Lung (tissue), 12 donors: ENCODE results near the gene DCLK1. TPM values are rescaled to one million over a fixed set of nuclear protein-coding genes. Genes with fewer than 3 reads are reported as not detected.

Source experiments
- ATAC-seq: fragments of 200-7000 bp; cut with Tn5 transposase; one replicate; pipeline ENCODE4 v1.9.1; 2020; ENCODE audit warnings: moderate number of reproducible peaks; ENCODE audit not compliant: insufficient read depth, low FRiP score
- DNase-seq, 3 donors: peaks; one replicate each; pipeline ENCODE4 v3.0.0-alpha.2; 2013 to 2017
- H3K27ac ChIP-seq, 2 donors: one replicate each; pipeline ENCODE4 v1.5.1; 2013; ENCODE audit warnings: mild to moderate bottlenecking in 2 of 2, moderate library complexity in 2 of 2, control low read depth in 1 of 2, inconsistent platforms in 1 of 2, low read depth in 1 of 2, low read length in 1 of 2
- H3K27me3 ChIP-seq, 3 donors: one replicate each; pipeline ENCODE4 v1.5.1; 2013; ENCODE audit warnings: low read length in 2 of 3; ENCODE audit not compliant: control insufficient read depth in 3 of 3, insufficient read depth in 3 of 3
- H3K36me3 ChIP-seq, 4 donors: one replicate each; pipeline ENCODE4 v1.5.1; 2013; ENCODE audit warnings: low read length in 4 of 4, mild to moderate bottlenecking in 1 of 4, moderate library complexity in 1 of 4; ENCODE audit not compliant: control insufficient read depth in 4 of 4, insufficient read depth in 4 of 4
- H3K4me1 ChIP-seq, 5 donors: one replicate each; pipeline ENCODE4 v1.5.1; 2013; ENCODE audit warnings: low read length in 5 of 5, mild to moderate bottlenecking in 2 of 5, moderate library complexity in 1 of 5; ENCODE audit not compliant: control insufficient read depth in 5 of 5, insufficient read depth in 5 of 5
- H3K4me3 ChIP-seq: one replicate; pipeline ENCODE4 v1.5.1; 2013; ENCODE audit warnings: mild to moderate bottlenecking, control low read depth, moderate library complexity
- H3K9ac ChIP-seq, 2 donors: one replicate each; pipeline ENCODE4 v1.5.1; 2013; ENCODE audit warnings: low read length in 2 of 2, control low read depth in 1 of 2; ENCODE audit not compliant: insufficient read depth in 1 of 2
- H3K9me3 ChIP-seq, 4 donors: one replicate each; pipeline ENCODE4 v1.5.1; 2013; ENCODE audit warnings: low read length in 3 of 4, mild to moderate bottlenecking in 1 of 4, moderate library complexity in 1 of 4; ENCODE audit not compliant: control insufficient read depth in 4 of 4, insufficient read depth in 3 of 4
- WGBS, 2 donors: extraction: QIAGEN DNeasy Blood & Tissue Kit; methylation state at CpG; one replicate each; pipeline ENCODE4 v1.1.7; 2013; 5-methylcytosine and 5-hydroxymethylcytosine counted together
- polyA plus RNA-seq, 2 donors: library from polyadenylated mRNA; stranded (reverse); fragments of 200-250 nt; gene quantifications; one replicate each; pipeline ENCODE4 v1.2.1, GENCODE V29; 2013
- total RNA-seq, 2 donors: library from RNA; depleted of rRNA in 1 of 2; stranded (reverse); fragments of >200 nt in 1 of 2; gene quantifications; one replicate each; pipeline ENCODE4 v1.2.1, GENCODE V29; 2014 to 2021
- TF ChIP-seq, protein P1 (sequence below): IDR thresholded peaks from 2 replicates; pipeline ENCODE4 v1.5.1; 2012; ENCODE audit warnings: mild to moderate bottlenecking; ENCODE audit errors: control extremely low read depth, extremely low read depth
- donor health status: control.
- donor health status: control.
- donor health status: Bipolar disorder and iron deficiency.
- donor health status: healthy.
- donor health status: DM: yes; HTN: yes; CAD: no.

Gene DCLK1
- total and polyA plus RNA-seq, 4 donors, result 1.2 to 23.5 (median 7.0) TPM

GRCh38 chr13:35898041-35898440 lies 233.1 kb downstream of the DCLK1 start:
- Histone ChIP-seq H3K27me3 (no peaks in the 10 kb centered on the region), H3K4me1 (peaks cover 0 to 1% (median 0%) of the 10 kb centered on the region in 5 donors), H3K27ac (no peak overlapping the region), H3K36me3 (no peaks in the 10 kb centered on the region), H3K9me3 (no peaks in the 10 kb centered on the region), H3K9ac (no peak overlapping the region), H3K4me3 (no peak overlapping the region)
- ATAC-seq, result no peak
- no peak for DNase-seq
- 73 to 86% methylated on average over 1 of the region's 1 CpG for WGBS, 2 donors
- TF ChIP-seq, protein P1, sequence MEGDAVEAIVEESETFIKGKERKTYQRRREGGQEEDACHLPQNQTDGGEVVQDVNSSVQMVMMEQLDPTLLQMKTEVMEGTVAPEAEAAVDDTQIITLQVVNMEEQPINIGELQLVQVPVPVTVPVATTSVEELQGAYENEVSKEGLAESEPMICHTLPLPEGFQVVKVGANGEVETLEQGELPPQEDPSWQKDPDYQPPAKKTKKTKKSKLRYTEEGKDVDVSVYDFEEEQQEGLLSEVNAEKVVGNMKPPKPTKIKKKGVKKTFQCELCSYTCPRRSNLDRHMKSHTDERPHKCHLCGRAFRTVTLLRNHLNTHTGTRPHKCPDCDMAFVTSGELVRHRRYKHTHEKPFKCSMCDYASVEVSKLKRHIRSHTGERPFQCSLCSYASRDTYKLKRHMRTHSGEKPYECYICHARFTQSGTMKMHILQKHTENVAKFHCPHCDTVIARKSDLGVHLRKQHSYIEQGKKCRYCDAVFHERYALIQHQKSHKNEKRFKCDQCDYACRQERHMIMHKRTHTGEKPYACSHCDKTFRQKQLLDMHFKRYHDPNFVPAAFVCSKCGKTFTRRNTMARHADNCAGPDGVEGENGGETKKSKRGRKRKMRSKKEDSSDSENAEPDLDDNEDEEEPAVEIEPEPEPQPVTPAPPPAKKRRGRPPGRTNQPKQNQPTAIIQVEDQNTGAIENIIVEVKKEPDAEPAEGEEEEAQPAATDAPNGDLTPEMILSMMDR, result no peak

GRCh38 chr13:35894636-35895035 lies 236.5 kb downstream of the DCLK1 start:
- peaks cover 0 to 7% (median 0%) of the 10 kb centered on the region in 5 donors for H3K4me1 ChIP-seq
- no peak overlapping the region for H3K4me3 ChIP-seq
- H3K9me3 ChIP-seq, result no peaks in the 10 kb centered on the region
- H3K9ac ChIP-seq, result no peak overlapping the region
- TF ChIP-seq, protein P1, result no peak
- H3K36me3 ChIP-seq, result no peaks in the 10 kb centered on the region
- no peak overlapping the region for H3K27ac ChIP-seq
- ATAC-seq (no peak), DNase-seq (no peak)
- no peaks in the 10 kb centered on the region for H3K27me3 ChIP-seq
- WGBS, 2 donors, result 83 to 96% methylated on average over 2 to 3 of the region's 3 CpGs

DNA sequence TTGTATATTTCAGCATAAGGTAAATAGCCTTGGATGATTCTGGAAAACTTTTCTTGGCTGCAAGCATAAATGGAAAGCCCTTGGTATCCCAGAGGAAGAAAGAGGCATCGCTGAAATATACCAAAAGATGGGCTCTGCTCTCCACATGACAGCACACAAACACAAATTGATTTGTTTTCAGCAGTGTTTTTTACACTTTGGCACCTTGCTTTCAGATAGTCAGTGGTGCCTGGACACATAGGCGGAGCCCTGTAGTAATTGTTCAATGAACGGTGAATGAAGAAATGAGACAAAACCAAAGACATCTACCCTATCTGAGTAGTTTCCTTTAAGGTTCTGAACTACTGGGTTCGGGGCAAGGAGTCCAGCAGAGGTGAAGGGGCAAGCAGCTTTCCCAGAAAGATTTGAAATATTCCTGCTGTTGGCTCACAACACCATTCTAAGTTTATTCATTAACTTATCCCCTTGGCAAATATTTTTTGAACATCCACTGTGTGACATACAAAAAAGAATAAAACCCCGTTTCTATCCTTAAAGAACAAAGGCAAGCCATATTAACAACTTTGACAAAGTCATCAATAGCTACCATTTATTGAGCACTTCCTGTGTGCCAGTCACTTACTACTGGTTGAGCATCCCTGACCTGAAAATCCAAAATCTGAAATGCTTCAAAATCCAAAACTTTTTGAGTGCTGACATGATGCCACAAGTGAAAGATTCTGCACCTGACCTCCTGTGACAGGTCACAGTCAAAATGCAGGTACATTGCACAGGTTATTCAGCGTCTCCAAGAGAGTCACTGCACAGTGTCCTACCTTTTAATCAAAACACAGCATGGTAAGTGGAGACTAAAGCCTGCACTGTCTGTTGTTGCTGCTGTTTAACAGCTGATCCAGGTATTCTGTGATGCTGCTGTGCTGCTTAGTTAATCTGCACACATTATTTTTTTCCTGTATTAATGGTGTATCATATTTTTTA lies 238.1 kb downstream of the DCLK1 start:
- Histone ChIP-seq H3K27ac (no peak overlapping the region), H3K9ac (no peak overlapping the region), H3K9me3 (no peaks in the 10 kb centered on the region), H3K4me3 (no peak overlapping the region), H3K4me1 (peaks cover 0 to 22% (median 0%) of the 10 kb centered on the region in 5 donors), H3K36me3 (no peaks in the 10 kb centered on the region), H3K27me3 (no peaks in the 10 kb centered on the region)
- 69 to 81% methylated on average over 6 of the region's 6 CpGs for WGBS, 2 donors
- DNase-seq (no peak), ATAC-seq (no peak)
- TF ChIP-seq, protein P1, result no peak
